ENCODE results near the gene CGREF1. TPM values are rescaled to one million over a fixed set of nuclear protein-coding genes. Genes with fewer than 3 reads are reported as not detected.
A peak's percentile ranks its signal among the peaks of the same experiment; 100 is the strongest.

CGREF1 gene
- total and polyA plus RNA-seq, 11 donors, result 0.24 to 2.7 (median 0.92) TPM; not detected in 1

GRCh38 chr2:27054721-27055120 lies 64.2 kb downstream of the CGREF1 start:
- H3K9me3 ChIP-seq, result no peaks in the 10 kb centered on the region
- no peak overlapping the region for H3K27ac ChIP-seq
- peaks cover 0 to 64% (median 60%) of the 10 kb centered on the region in 9 donors for H3K36me3 ChIP-seq
- TF ChIP-seq CTCF (IDR thresholded peaks at IDR 0.05) (no peak), POLR2A (IDR thresholded peaks at IDR 0.05) (no peak)
- no peaks in the 10 kb centered on the region for H3K27me3 ChIP-seq
- DNase-seq (no peak), ATAC-seq (no peak)
- intact Hi-C loops (cut with DNase I), result loop anchor here in 1 of 10 donors (2.0 to 5.0 kb wide), 2 partner anchors 14 to 33 kb away; partner anchors contain the start of gene KHK
- no peak overlapping the region for H3K4me3 ChIP-seq
- H3K4me1 ChIP-seq, result peaks cover 0 to 19% (median 8%) of the 10 kb centered on the region in 12 donors
- 95 to 96% (median 96%) methylated on average over 11 of the region's 11 CpGs for WGBS, 4 donors

GRCh38 chr2:27053776-27054175 lies 65.2 kb downstream of the CGREF1 start:
- intact Hi-C loops (cut with DNase I), result loop anchor here in 1 of 10 donors (2.0 to 5.0 kb wide), 2 partner anchors 15 to 34 kb away; partner anchors contain the start of gene KHK
- H3K4me3 ChIP-seq, result no peak overlapping the region
- H3K27me3 ChIP-seq, result no peaks in the 10 kb centered on the region
- H3K27ac ChIP-seq, result no peak overlapping the region
- ATAC-seq (no peak), DNase-seq (no peak)
- TF ChIP-seq CTCF (IDR thresholded peaks at IDR 0.05) (no peak), POLR2A (IDR thresholded peaks at IDR 0.05) (no peak)
- peaks cover 0 to 55% (median 51%) of the 10 kb centered on the region in 9 donors for H3K36me3 ChIP-seq
- H3K4me1 ChIP-seq, result peaks cover 0 to 25% (median 12%) of the 10 kb centered on the region in 12 donors
- 79 to 86% (median 85%) methylated on average over 8 of the region's 8 CpGs for WGBS, 4 donors
- no peaks in the 10 kb centered on the region for H3K9me3 ChIP-seq

DNA sequence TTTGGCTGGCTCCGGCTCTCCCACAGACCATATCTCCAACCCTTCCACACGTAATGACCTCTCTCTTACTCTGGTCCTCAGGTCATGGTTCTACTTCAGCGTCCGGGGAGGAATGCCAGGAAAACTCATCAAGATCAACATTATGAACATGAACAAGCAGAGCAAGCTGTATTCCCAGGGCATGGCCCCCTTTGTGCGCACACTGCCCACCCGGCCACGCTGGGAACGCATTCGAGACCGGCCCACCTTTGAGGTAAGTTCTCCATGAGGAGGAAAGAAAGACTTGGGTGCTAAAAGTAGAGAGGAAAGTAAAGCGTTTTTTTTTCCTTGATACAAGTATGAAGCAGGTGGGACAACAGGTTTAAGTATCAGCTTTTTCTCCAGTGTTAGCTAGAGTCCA lies 65.6 kb downstream of the CGREF1 start:
- intact Hi-C loops (cut with DNase I), result loop anchor here in 1 of 10 donors (5.0 kb wide), 1 partner anchor 34 kb away; the partner anchor contains the start of gene KHK
- Histone ChIP-seq H3K36me3 (peaks cover 0 to 53% (median 46%) of the 10 kb centered on the region in 9 donors), H3K9me3 (no peaks in the 10 kb centered on the region), H3K27ac (no peak overlapping the region), H3K27me3 (no peaks in the 10 kb centered on the region), H3K4me1 (peaks cover 0 to 25% (median 12%) of the 10 kb centered on the region in 12 donors), H3K4me3 (no peak overlapping the region)
- 83 to 94% (median 87%) methylated on average over 11 of the region's 11 CpGs for WGBS, 4 donors
- ATAC-seq (no peak), DNase-seq (peak in 1 of 5 donors; percentile 19)
- TF ChIP-seq CTCF (IDR thresholded peaks at IDR 0.05), result no peak
- TF ChIP-seq POLR2A (IDR thresholded peaks at IDR 0.05), result no peak

DNA sequence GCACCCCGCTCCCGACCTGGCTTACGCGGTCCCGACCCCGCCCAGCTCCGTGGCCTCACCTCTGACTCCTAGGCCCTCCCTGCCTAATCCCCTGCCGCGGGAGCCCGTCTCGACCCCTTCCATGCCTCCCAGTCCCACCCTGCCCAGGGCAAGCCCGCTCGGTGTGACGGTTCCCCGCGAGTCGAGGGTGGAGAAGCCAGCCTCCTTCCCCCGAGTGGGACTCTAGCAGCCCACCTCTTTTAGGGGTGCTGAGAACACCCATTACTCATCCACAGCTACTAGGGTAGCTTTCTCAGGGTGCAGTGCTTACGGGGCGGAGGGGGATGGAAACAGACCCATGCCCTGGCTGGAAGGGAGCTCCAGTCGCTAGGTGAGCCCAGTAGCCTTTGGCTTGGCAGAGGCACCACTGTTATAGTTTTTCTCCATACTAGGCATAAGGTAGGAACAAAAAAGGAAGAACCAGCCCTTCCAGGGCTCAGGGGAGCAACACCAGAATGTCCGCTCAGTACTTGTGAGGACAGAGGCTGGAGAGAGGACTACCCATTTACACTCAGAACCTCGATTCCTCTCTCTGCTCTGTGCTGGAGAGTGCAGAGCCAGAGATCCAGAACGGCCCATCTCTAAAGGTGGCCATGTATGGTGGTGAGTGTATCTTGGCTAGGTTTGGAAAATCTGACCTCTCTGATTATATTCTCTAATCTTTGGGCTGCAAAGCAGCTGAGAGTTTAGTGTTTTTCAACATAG lies 66.9 kb downstream of the CGREF1 start:
- ATAC-seq (no peak), DNase-seq (peak in 3 of 5 donors; percentile 49 to 76 (median 51))
- Histone ChIP-seq H3K4me3 (peak overlapping the region; percentile 73 to 97 (median 91)), H3K4me1 (peaks cover 0 to 25% (median 12%) of the 10 kb centered on the region in 12 donors), H3K27me3 (no peaks in the 10 kb centered on the region), H3K9me3 (no peaks in the 10 kb centered on the region), H3K27ac (peak overlapping the region; percentile 43 to 95 (median 90)), H3K36me3 (peaks cover 0 to 41% (median 34%) of the 10 kb centered on the region in 9 donors)
- WGBS, 4 donors, result 5 to 13% (median 8%) methylated on average over 8 to 24 of the region's 24 CpGs
- no peak for TF ChIP-seq CTCF (IDR thresholded peaks at IDR 0.05)
- TF ChIP-seq POLR2A (IDR thresholded peaks at IDR 0.05), result no peak
- intact Hi-C loops (cut with DNase I), result loop anchor here in 6 of 10 donors (1.0 to 5.0 kb wide), 6 partner anchors 19 to 35 kb away; partner anchors contain the start of genes KHK (in 3 of the 6) and OST4 (in 2 of the 6)

Measured in heart left ventricle (tissue), 16 donors.